DMS 273 (cell line): ENCODE results near the gene HIBADH.
"Not testable (repeated sequence)": the region's sequence is repeated elsewhere in the genome, so short reads cannot be mapped to it uniquely, and the experiment has no call there.

Experiments
- DNase-seq: peaks from one replicate; lab custom pipeline; 2025; ENCODE audit not compliant: unreplicated experiment; lab: John Stamatoyannopoulos, UW

The HIBADH gene

GRCh38 chr7:27680610-27681009 is 17.9 kb upstream of the HIBADH start:
- DNase-seq = peak; percentile 37

GRCh38 chr7:27678617-27679260 is 16.1 kb upstream of the HIBADH start:
- DNase-seq = no peak

GRCh38 chr7:27677912-27678612 is 15.4 kb upstream of the HIBADH start:
- DNase-seq = peak; percentile 48

- not testable (repeated sequence) for DNase-seq
Measured at GRCh38 chr7:27674126-27674525, 11.4 kb upstream of the HIBADH start.

- DNase-seq = no peak
Measured at GRCh38 chr7:27671675-27672074, 9.0 kb upstream of the HIBADH start.

- no peak for DNase-seq
Measured at GRCh38 chr7:27670676-27671075, 8.0 kb upstream of the HIBADH start.

GRCh38 chr7:27670177-27670576 is 7.5 kb upstream of the HIBADH start:
- DNase-seq = no peak

GRCh38 chr7:27665531-27665930 is 2.8 kb upstream of the HIBADH start:
- no peak for DNase-seq

GRCh38 chr7:27663989-27664331 is 1.3 kb upstream of the HIBADH start:
- peak; percentile 32 for DNase-seq

GRCh38 chr7:27661811-27662489 is 733 bp downstream of the HIBADH start:
- DNase-seq = peak; percentile 53

GRCh38 chr7:27656724-27657123 is 6.0 kb downstream of the HIBADH start:
- no peak for DNase-seq

GRCh38 chr7:27655184-27655583 is 7.5 kb downstream of the HIBADH start:
- no peak for DNase-seq

GRCh38 chr7:27652518-27652917 is 10.2 kb downstream of the HIBADH start:
- no peak for DNase-seq

GRCh38 chr7:27651702-27652101 is 11.0 kb downstream of the HIBADH start:
- no peak for DNase-seq

GRCh38 chr7:27650283-27650682 is 12.4 kb downstream of the HIBADH start:
- no peak for DNase-seq

GRCh38 chr7:27647489-27647888 is 15.2 kb downstream of the HIBADH start:
- no peak for DNase-seq

- DNase-seq = no peak
Measured at GRCh38 chr7:27647046-27647445, 15.6 kb downstream of the HIBADH start.

- no peak for DNase-seq
Measured at GRCh38 chr7:27642271-27642670, 20.4 kb downstream of the HIBADH start.

GRCh38 chr7:27641581-27642230 is 21.0 kb downstream of the HIBADH start:
- DNase-seq = no peak

GRCh38 chr7:27640884-27641574 is 21.7 kb downstream of the HIBADH start:
- DNase-seq = no peak

GRCh38 chr7:27639851-27640250 is 22.8 kb downstream of the HIBADH start:
- no peak for DNase-seq
